A549 (cell line): Measurements from ENCODE around the gene SRL. TPM values are rescaled to one million over a fixed set of nuclear protein-coding genes. Genes with fewer than 3 reads are reported as not detected.

ENCODE experiments used
- ATAC-seq, 2 experiments: fragments of 200-7000 bp in 1 of 2; fragments of >200 bp in 1 of 2; cut with Nextera tagmentation in 1 of 2; cut with Tn5 transposase in 1 of 2; 3 replicates each; pipeline versions ENCODE4 v1.8.0 to v1.9.1; 2018 to 2020; ENCODE audit warnings: mild to moderate bottlenecking in 1 of 2, moderate library complexity in 1 of 2
- CTCF ChIA-PET: fragments of 300-600 bp; sonication (Branson Sonifier 250); formaldehyde crosslinking; extraction: SDS; loops from one replicate; lab custom pipeline; 2021; ENCODE audit warnings: antibody characterized with exemption, inconsistent platforms; lab: Yijun Ruan, JAX
- POLR2A ChIA-PET: fragments of 350-600 bp; formaldehyde crosslinking; extraction: SDS; loops from one replicate; lab custom pipeline; 2021; ENCODE audit warnings: antibody characterized with exemption, inconsistent platforms; lab: Yijun Ruan, JAX
- DNase-seq, 2 experiments: peaks; one replicate each; pipeline versions ENCODE4 v3.0.0 to v3.0.0-alpha.2; 2011 to 2016; ENCODE audit warnings: low read depth in 1 of 2, low spot score in 1 of 2
- FAIRE-seq: peaks from 2 replicates; lab custom pipeline; 2011; peaks lifted over from hg19 to GRCh38; lab: Jason Lieb, UNC
- H3K27ac ChIP-seq, 2 experiments: fragments of >200 bp; sonication (Bioruptor Twin); formaldehyde crosslinking; 3 replicates each; pipeline ENCODE4 v1.5.1; 2016 to 2017
- H3K4me1 ChIP-seq: fragments of >200 bp; sonication (Bioruptor Twin); formaldehyde crosslinking; 3 replicates; pipeline ENCODE4 v1.6.1; 2016
- H3K4me2 ChIP-seq: fragments of >200 bp; sonication (Bioruptor Twin); formaldehyde crosslinking; 3 replicates; pipeline ENCODE4 v1.6.1; 2016
- H3K4me3 ChIP-seq: fragments of >200 bp; sonication (Bioruptor Twin); formaldehyde crosslinking; 3 replicates; pipeline ENCODE4 v1.5.1; 2016
- H3K9me3 ChIP-seq: fragments of >200 bp; sonication (Bioruptor Twin); formaldehyde crosslinking; 3 replicates; pipeline ENCODE4 v1.6.1; 2016
- ATOH8 ChIP-seq: fragments of 250-450 bp; sonication (Bioruptor Pico); IDR thresholded peaks from 2 replicates; pipeline ENCODE4 v1.5.0; 2020; ENCODE audit warnings: low read depth, mild to moderate bottlenecking, moderate library complexity
- CBX8 ChIP-seq: fragments of 200-600 bp; sonication (generic); IDR thresholded peaks from 2 replicates; pipeline ENCODE4 v1.6.1; 2016
- CTCF ChIP-seq: fragments of >200 bp; sonication (Bioruptor Twin); formaldehyde crosslinking; IDR thresholded peaks from 3 replicates; pipeline ENCODE4 v1.5.1; 2016
- ELK1 ChIP-seq: fragments of 150-350 bp; IDR thresholded peaks from 2 replicates; pipeline ENCODE4 v1.6.1; 2014; ENCODE audit warnings: low read depth, mild to moderate bottlenecking, low read length
- FOSB ChIP-seq: fragments of 250-450 bp; sonication (Bioruptor Pico); IDR thresholded peaks from 2 replicates; pipeline ENCODE4 v1.5.0; 2020; ENCODE audit warnings: mild to moderate bottlenecking, moderate library complexity
- FOSL2 ChIP-seq, 2 experiments: fragments of 450-650 bp in 1 of 2; fragments of >200 bp in 1 of 2; sonication (Bioruptor Twin) in 1 of 2; formaldehyde crosslinking; IDR thresholded peaks; 2 replicates each; pipeline versions ENCODE4 v1.5.0 to v1.6.1; 2016 to 2020; ENCODE audit warnings: mild to moderate bottlenecking in 1 of 2, moderate library complexity in 1 of 2
- HMGXB4 ChIP-seq: fragments of 250-450 bp; sonication (Bioruptor Pico); IDR thresholded peaks from 2 replicates; pipeline ENCODE4 v1.5.0; 2021; ENCODE audit warnings: mild to moderate bottlenecking, moderate library complexity, borderline replicate concordance
- HOXB5 ChIP-seq: fragments of 250-450 bp; sonication (Bioruptor Pico); IDR thresholded peaks from 2 replicates; pipeline ENCODE4 v1.5.0; 2020; ENCODE audit warnings: mild to moderate bottlenecking, moderate library complexity
- JUN ChIP-seq, 2 experiments: fragments of >200 bp; sonication (Bioruptor Twin); formaldehyde crosslinking; IDR thresholded peaks; 2 replicates in 1 of 2; 3 replicates in 1 of 2; pipeline ENCODE4 v1.6.1; 2016 to 2017
- JUNB ChIP-seq: fragments of >200 bp; sonication (Bioruptor Twin); formaldehyde crosslinking; IDR thresholded peaks from 2 replicates; pipeline ENCODE4 v1.6.1; 2016
- KDM5A ChIP-seq: fragments of 200-600 bp; sonication (generic); IDR thresholded peaks from 2 replicates; pipeline ENCODE4 v1.6.1; 2016; ENCODE audit warnings: antibody characterized with exemption, mild to moderate bottlenecking
- MAFK ChIP-seq: fragments of 450-650 bp; IDR thresholded peaks from 2 replicates; pipeline ENCODE4 v1.6.1; 2014; ENCODE audit not compliant: partially characterized antibody
- MAZ ChIP-seq: fragments of 150-350 bp; IDR thresholded peaks from 2 replicates; pipeline ENCODE4 v1.6.1; 2014; ENCODE audit warnings: antibody characterized with exemption, low read depth, low read length, borderline replicate concordance
- MYC ChIP-seq: IDR thresholded peaks from 2 replicates; pipeline ENCODE4 v1.6.1; 2012; ENCODE audit warnings: mild to moderate bottlenecking, inconsistent platforms, low read length, improper control_type of control experiment, borderline replicate concordance
- PHF8 ChIP-seq: fragments of 200-600 bp; sonication (generic); IDR thresholded peaks from 2 replicates; pipeline ENCODE4 v1.6.1; 2016; ENCODE audit warnings: low read depth, mild to moderate bottlenecking, antibody characterized with exemption, moderate library complexity, borderline replicate concordance
- RAD21 ChIP-seq, 2 experiments: fragments of >200 bp in 1 of 2; sonication (Bioruptor Twin) in 1 of 2; formaldehyde crosslinking in 1 of 2; IDR thresholded peaks in 1 of 2; conservative IDR thresholded peaks in 1 of 2; 2 replicates in 1 of 2; 3 replicates in 1 of 2; pipeline ENCODE4 v1.6.1; 2012 to 2018; ENCODE audit warnings: inconsistent platforms in 1 of 2
- RCOR1 ChIP-seq: fragments of 150-350 bp; IDR thresholded peaks from 2 replicates; pipeline ENCODE4 v1.6.1; 2014; ENCODE audit warnings: antibody characterized with exemption, low read length, low read depth
- RNF2 ChIP-seq: fragments of 200-600 bp; sonication (generic); IDR thresholded peaks from 2 replicates; pipeline ENCODE4 v1.6.1; 2016; ENCODE audit warnings: low read depth, mild to moderate bottlenecking, antibody characterized with exemption, moderate library complexity, borderline replicate concordance
- SREBF2 ChIP-seq: fragments of 450-650 bp; IDR thresholded peaks from 2 replicates; pipeline ENCODE4 v1.6.1; 2014; ENCODE audit warnings: mild to moderate bottlenecking, moderate library complexity
- TP53 ChIP-seq: fragments of 250-450 bp; sonication (Bioruptor Pico); IDR thresholded peaks from 2 replicates; pipeline ENCODE4 v1.5.0; 2021; ENCODE audit warnings: mild to moderate bottlenecking, moderate library complexity
- USF2 ChIP-seq: fragments of 450-650 bp; IDR thresholded peaks from 2 replicates; pipeline ENCODE4 v1.6.1; 2014; ENCODE audit warnings: antibody characterized with exemption
- ZC3H11A ChIP-seq: fragments of 450-650 bp; IDR thresholded peaks from 2 replicates; pipeline ENCODE4 v1.6.1; 2014; ENCODE audit warnings: antibody characterized with exemption, mild to moderate bottlenecking
- WGBS: methylation state at CpG from one replicate; pipeline ENCODE4 v1.1.6; 2017; ENCODE audit errors: missing lambda C conversion rate; 5-methylcytosine and 5-hydroxymethylcytosine counted together
- polyA plus RNA-seq, 4 experiments: library from polyadenylated mRNA; depleted of rRNA in 3 of 4; stranded (reverse); fragments of >200 nt; fragmentation: RNase III in 1 of 4; extraction: RNeasy Plus Mini Kit Qiagen cat#74134 plus additional on column Dnase treatment in 1 of 4; gene quantifications; 2 replicates in 3 of 4; 3 replicates in 1 of 4; pipeline ENCODE4 v1.2.3, GENCODE V29; 2011 to 2017

SRL gene
- polyA plus RNA-seq, 2 of the 4 experiments (the other 2 are of a cell fraction) = 0.03 TPM; not detected in 1

GRCh38 chr16:4169415-4169814, 72.5 kb downstream of the SRL start:
- no peak overlapping the region for H3K4me3 ChIP-seq
- FAIRE-seq (no peak), ATAC-seq (no peak)
- H3K4me1 ChIP-seq = 0 out of 3 replicates have a peak, but pooled peaks cover 4% of the 10 kb centered on the region
- WGBS = 91% methylated on average over 6 of the region's 6 CpGs
- ChIA-PET POLR2A (no interaction called here), CTCF (interaction anchor here (1.1 to 1.4 kb wide), 2 partner anchors 44 to 85 kb away, joined by 3 to 5 read pairs; no protein-coding TSS in a partner anchor)
- H3K9me3 ChIP-seq = no peaks in the 10 kb centered on the region
- TF ChIP-seq SREBF2 = no peak
- peak; percentile 98 for TF ChIP-seq MAFK
- TF ChIP-seq, all 56 proteins: peak for 1
- no peak for DNase-seq
- Histone ChIP-seq H3K4me2 (no peak overlapping the region), H3K27ac (no peak overlapping the region)

GRCh38 chr16:4166821-4167220, 75.1 kb downstream of the SRL start:
- FAIRE-seq = no peak
- TF ChIP-seq FOSL2 (IDR thresholded peaks at IDR 0.05) = no peak
- TF ChIP-seq FOSL2 (CRISPR knock-in tag; IDR thresholded peaks at IDR 0.05) = no peak
- no peak for TF ChIP-seq ELK1
- no peak for TF ChIP-seq CTCF
- no peak for TF ChIP-seq HOXB5
- TF ChIP-seq JUN (IDR thresholded peaks at IDR 0.05) = no peak
- no peak for TF ChIP-seq MYC
- no peak for TF ChIP-seq FOSB
- no peak for TF ChIP-seq TP53 (CRISPR knock-in tag)
- no peak for TF ChIP-seq RCOR1
- TF ChIP-seq CBX8 = no peak
- ATAC-seq = no peak
- ChIA-PET POLR2A (no interaction called here), CTCF (interaction anchor here (1.7 kb wide), 1 partner anchor 38 kb away, joined by 5 read pairs; no protein-coding TSS in a partner anchor)
- no peak overlapping the region for H3K4me2 ChIP-seq
- DNase-seq = no peak
- 73% methylated on average over 4 of the region's 4 CpGs for WGBS
- no peak overlapping the region for H3K4me3 ChIP-seq
- H3K27ac ChIP-seq = no peak overlapping the region
- H3K9me3 ChIP-seq = no peaks in the 10 kb centered on the region
- H3K4me1 ChIP-seq = 0 out of 3 replicates have a peak, but pooled peaks cover 4% of the 10 kb centered on the region

GRCh38 chr16:4160658-4161430, 81.0 kb downstream of the SRL start:
- WGBS = 82% methylated on average over 7 of the region's 7 CpGs
- no peaks in the 10 kb centered on the region for H3K4me1 ChIP-seq
- ChIA-PET POLR2A (interaction anchor here (0.6 kb wide), 1 partner anchor 17 kb away, joined by 3 read pairs; no protein-coding TSS in a partner anchor), CTCF (interaction anchor here (1.0 to 2.6 kb wide), 3 partner anchors 8 to 93 kb away, joined by 3 to 6 read pairs (median 3); no protein-coding TSS in a partner anchor)
- H3K4me3 ChIP-seq = no peak overlapping the region
- DNase-seq = no peak
- TF ChIP-seq USF2 = no peak
- TF ChIP-seq JUNB = no peak
- no peak for TF ChIP-seq MAZ
- TF ChIP-seq ATOH8 (CRISPR knock-in tag) = no peak
- TF ChIP-seq MAFK = no peak
- TF ChIP-seq JUN (IDR thresholded peaks at IDR 0.05) = no peak
- TF ChIP-seq HMGXB4 (CRISPR knock-in tag) = no peak
- no peak for TF ChIP-seq RNF2
- TF ChIP-seq ZC3H11A = no peak
- no peak for TF ChIP-seq PHF8
- no peak for TF ChIP-seq KDM5A
- no peak for TF ChIP-seq RAD21 (conservative IDR thresholded peaks at IDR 0.05 in 1 of 2, IDR thresholded peaks at IDR 0.05 in 1 of 2)
- no peak for TF ChIP-seq RCOR1
- no peak overlapping the region for H3K27ac ChIP-seq
- FAIRE-seq = no peak
- H3K9me3 ChIP-seq = no peaks in the 10 kb centered on the region
- ATAC-seq = no peak
- H3K4me2 ChIP-seq = no peak overlapping the region
